HFF-Myc (cell line): ENCODE measurements around the gene STK33.

Source experiments
- DNase-seq: peaks from one replicate; pipeline ENCODE4 v3.0.0-alpha.2; 2011; ENCODE audit warnings: low read depth; ENCODE audit errors: extremely low read depth
- H3K4me3 ChIP-seq: replicated peaks from 2 replicates; pipeline ENCODE4 v1.5.1; 2011; ENCODE audit warnings: low read depth, mild to moderate bottlenecking, control low read depth, low read length
- TF ChIP-seq, protein P1 (sequence below): IDR thresholded peaks from 2 replicates; pipeline ENCODE4 v1.5.1; 2012; ENCODE audit warnings: mild to moderate bottlenecking, low read depth, low read length, control low read depth; ENCODE audit errors: missing control alignments

Gene STK33

DNA sequence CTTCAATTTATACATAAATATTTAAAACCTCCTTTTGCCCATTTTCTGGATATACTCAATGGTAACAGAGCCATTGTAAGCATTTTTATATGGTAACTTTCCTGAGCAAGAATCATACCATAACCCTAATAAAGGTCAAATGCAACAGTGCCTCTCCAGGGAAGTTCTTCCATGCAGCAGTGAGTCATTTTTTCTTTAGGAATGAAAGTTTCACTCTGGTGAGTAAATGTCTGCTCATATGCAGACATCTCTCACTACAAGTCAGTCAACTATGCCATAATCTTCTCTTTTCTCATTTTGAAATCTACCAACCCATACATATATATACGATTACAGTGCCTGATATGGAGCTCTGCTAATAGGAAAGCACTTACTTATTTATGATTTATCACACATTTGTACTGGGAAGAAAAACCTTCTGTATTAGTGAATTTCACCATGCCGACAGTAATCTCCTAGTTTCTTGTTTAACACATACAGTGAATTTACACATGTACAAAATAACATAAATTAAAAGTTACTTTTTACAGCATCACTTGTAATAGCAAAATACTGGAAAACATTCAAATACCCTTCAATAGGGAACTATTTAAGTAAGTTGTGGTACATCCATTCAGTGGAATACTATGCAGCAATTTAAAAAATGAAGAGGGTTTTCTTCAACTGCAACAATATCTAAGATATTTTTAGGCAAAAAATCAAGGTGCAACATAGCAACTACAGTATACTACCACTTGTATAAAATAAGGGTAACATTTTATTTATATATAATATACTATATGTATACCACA, 16.0 kb downstream of the STK33 start:
- DNase-seq: no peak
- TF ChIP-seq, protein P1, sequence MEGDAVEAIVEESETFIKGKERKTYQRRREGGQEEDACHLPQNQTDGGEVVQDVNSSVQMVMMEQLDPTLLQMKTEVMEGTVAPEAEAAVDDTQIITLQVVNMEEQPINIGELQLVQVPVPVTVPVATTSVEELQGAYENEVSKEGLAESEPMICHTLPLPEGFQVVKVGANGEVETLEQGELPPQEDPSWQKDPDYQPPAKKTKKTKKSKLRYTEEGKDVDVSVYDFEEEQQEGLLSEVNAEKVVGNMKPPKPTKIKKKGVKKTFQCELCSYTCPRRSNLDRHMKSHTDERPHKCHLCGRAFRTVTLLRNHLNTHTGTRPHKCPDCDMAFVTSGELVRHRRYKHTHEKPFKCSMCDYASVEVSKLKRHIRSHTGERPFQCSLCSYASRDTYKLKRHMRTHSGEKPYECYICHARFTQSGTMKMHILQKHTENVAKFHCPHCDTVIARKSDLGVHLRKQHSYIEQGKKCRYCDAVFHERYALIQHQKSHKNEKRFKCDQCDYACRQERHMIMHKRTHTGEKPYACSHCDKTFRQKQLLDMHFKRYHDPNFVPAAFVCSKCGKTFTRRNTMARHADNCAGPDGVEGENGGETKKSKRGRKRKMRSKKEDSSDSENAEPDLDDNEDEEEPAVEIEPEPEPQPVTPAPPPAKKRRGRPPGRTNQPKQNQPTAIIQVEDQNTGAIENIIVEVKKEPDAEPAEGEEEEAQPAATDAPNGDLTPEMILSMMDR: no peak
- no peak overlapping the region for H3K4me3 ChIP-seq

DNA sequence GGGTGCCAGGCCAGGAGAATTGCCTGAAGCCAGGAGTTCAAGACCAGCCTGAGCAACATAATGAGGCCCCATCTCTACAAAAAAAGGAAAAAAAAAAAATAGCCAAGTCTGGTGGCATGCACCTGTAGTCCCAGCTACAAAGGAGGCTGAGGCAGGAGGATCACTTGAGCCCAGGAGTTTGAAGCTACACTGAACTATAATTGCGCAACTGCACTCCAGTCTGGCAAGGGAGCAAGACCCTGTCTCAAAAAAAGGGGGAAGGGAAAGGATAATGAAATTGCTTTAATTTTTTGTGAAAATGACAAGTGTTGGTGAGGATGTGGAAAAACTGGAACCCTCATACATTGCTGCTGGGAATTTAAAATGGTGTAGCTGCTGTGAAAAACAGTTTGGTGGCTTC, 19.2 kb downstream of the STK33 start:
- TF ChIP-seq, protein P1: no peak
- no peak overlapping the region for H3K4me3 ChIP-seq
- no peak for DNase-seq

DNA sequence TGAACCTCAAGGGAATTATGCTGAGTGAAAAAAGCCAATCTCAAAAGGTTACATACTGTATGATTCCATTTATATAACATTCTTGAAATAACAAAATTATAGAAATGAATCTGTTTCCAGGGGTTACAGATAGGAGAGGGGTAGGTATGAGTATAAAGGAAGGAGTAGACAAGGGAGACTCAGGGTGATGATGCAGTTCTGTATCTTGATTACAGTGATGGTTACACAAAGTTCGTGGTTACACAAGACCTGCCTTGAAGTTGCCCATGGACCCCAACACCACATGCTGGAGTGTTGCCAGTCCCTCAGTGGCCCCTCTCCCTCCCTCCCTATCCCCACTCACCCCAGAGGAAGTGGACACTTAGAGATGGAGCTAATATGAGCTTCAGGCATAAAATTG, 20.3 kb downstream of the STK33 start:
- no peak overlapping the region for H3K4me3 ChIP-seq
- TF ChIP-seq, protein P1: no peak
- no peak for DNase-seq

DNA sequence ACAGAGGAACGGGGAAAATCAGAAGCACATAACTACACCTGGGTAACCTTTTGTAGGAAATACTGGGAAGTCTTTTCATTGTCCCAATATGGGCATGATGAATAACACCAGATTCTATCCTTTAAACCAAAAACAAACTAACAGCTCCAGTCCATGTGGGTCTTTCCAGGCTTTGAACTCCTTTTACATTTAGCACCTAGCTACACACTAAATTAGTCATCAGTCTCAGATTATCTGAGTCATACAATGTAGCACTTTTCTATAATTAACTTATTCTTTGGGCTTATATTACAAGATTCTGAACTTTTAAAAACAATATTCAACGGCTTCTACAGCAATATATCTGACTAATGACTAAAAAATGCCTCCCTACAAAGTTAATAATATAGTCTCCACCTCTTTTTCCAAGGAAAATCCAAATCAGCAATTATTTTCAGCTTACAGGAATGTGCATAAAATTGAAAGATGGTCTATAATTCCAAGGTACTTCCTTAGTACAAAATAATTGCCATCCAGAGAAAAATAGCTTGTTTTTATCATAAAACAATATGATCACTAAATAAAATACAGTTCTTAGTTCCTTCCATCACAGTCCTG, 26.3 kb downstream of the STK33 start:
- TF ChIP-seq, protein P1: no peak
- H3K4me3 ChIP-seq: no peak overlapping the region
- no peak for DNase-seq

DNA sequence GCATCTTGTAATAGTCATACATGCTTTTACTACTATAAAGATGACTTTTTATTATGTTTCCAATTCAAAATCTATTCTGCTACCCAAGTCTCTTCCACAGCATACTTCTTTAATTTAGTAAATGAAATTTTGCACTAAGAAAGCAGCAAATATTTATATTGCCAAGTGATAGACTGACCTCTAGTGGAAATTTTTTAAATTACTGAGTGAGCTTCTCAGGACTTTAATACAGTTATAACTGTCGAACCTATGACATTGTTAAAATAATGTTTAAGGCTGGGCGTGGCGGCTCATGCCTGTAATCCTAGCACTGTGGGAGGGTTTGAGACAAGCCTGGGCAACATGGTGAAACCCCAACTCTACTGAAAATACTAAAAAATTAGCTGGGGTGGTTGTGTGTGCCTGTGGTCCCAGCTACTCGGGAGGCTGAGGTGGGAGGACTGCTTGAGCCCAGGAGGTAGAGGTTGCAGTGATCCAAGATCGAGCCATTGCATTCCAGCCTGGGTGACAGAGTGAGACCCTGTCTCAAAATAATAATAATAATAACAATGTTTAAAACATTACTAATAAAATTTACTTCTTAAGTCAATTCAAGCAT, 27.3 kb downstream of the STK33 start:
- DNase-seq: peak; percentile 38
- H3K4me3 ChIP-seq: no peak overlapping the region
- TF ChIP-seq, protein P1: peak; percentile 40

DNA sequence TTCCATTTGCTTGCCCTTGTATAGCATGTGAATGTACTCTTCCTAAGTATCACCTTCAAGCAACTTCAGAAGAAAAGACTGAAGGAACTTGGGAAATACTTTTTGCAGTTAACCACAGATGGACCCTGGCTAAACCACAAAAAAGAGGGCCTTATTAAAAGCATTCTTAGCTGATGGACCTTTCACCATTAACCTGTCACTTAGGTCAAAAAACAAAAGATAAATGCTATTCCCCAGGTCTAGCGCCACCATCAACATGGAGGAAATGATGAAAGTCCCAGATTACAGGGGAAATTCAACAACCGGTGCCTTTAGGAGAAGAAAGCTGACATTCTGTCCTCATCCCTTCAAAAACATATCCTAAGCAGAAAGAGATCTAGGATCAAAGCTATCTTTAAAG, 29.5 kb downstream of the STK33 start:
- DNase-seq: no peak
- no peak overlapping the region for H3K4me3 ChIP-seq
- TF ChIP-seq, protein P1: no peak
